PC-3 (cell line): Measurements from ENCODE around the gene GOLGA7B. TPM values are rescaled to one million over a fixed set of nuclear protein-coding genes. Genes with fewer than 3 reads are reported as not detected.

Source experiments
- ATAC-seq: fragments of 200-7000 bp; cut with Tn5 transposase; 2 replicates; pipeline ENCODE4 v1.9.1; 2020; ENCODE audit warnings: mild to moderate bottlenecking, moderate library complexity
- BruUV-seq: library from RNA; stranded (reverse); fragments of 400-500 nt; replicated peaks from 2 replicates; lab custom pipeline; 2021; lab: Mats Ljungman, UMichigan
- CTCF ChIA-PET: fragments of 300-600 bp; sonication (Branson Sonifier 250); formaldehyde crosslinking; loops from one replicate; lab custom pipeline; 2022; ENCODE audit warnings: antibody characterized with exemption; lab: Charles Lee
- POLR2A ChIA-PET: fragments of 300-600 bp; sonication (Branson Sonifier 250); formaldehyde crosslinking; loops from one replicate; lab custom pipeline; 2022; ENCODE audit warnings: antibody characterized with exemption; ENCODE audit not compliant: unreplicated experiment; lab: Charles Lee
- DNase-seq: peaks from one replicate; pipeline ENCODE4 v3.0.0-alpha.2; 2015
- H2AFZ ChIP-seq: fragments of 300-600 bp; sonication (generic); 2 replicates; pipeline ENCODE4 v1.6.0; 2016; ENCODE audit warnings: antibody characterized with exemption, low read length
- H3F3A ChIP-seq: fragments of 300-600 bp; sonication (generic); one replicate; pipeline ENCODE4 v1.6.0; 2017; ENCODE audit warnings: antibody characterized with exemption, low read length, control low read depth, mild to moderate bottlenecking; ENCODE audit not compliant: unreplicated experiment
- H3K27ac ChIP-seq: fragments of 300-600 bp; sonication (generic); 2 replicates; pipeline ENCODE4 v1.5.1; 2016; ENCODE audit warnings: mild to moderate bottlenecking, low read length
- H3K27me3 ChIP-seq: fragments of 300-600 bp; sonication (generic); 2 replicates; pipeline ENCODE4 v1.6.1; 2016; ENCODE audit warnings: low read length, mixed read lengths
- H3K36me3 ChIP-seq: fragments of 300-600 bp; sonication (generic); 2 replicates; pipeline ENCODE4 v1.6.1; 2016; ENCODE audit warnings: low read depth, mixed run types, low read length, mixed read lengths
- H3K4me1 ChIP-seq: fragments of 300-600 bp; sonication (generic); 2 replicates; pipeline ENCODE4 v1.5.1; 2016; ENCODE audit warnings: low read length; ENCODE audit not compliant: insufficient read depth
- H3K4me2 ChIP-seq: fragments of 300-600 bp; sonication (generic); 2 replicates; pipeline ENCODE4 v1.6.0; 2016; ENCODE audit warnings: low read length
- H3K4me3 ChIP-seq: fragments of 300-600 bp; sonication (generic); 2 replicates; pipeline ENCODE4 v1.5.1; 2016; ENCODE audit warnings: mild to moderate bottlenecking, low read length, mixed read lengths
- H3K79me2 ChIP-seq: fragments of 300-600 bp; sonication (generic); 2 replicates; pipeline ENCODE4 v1.6.1; 2017; ENCODE audit warnings: low read length, mixed read lengths
- H3K9ac ChIP-seq: fragments of 300-600 bp; sonication (generic); 2 replicates; pipeline ENCODE4 v1.6.0; 2016; ENCODE audit warnings: mild to moderate bottlenecking, low read length
- H3K9me2 ChIP-seq: fragments of 300-600 bp; sonication (generic); replicated peaks from 2 replicates; pipeline ENCODE4 v1.6.1; 2016; ENCODE audit warnings: mixed run types, low read length, mixed read lengths
- H3K9me3 ChIP-seq: fragments of 300-600 bp; sonication (generic); 2 replicates; pipeline ENCODE4 v1.6.1; 2016; ENCODE audit warnings: low read length, mixed read lengths
- H4K20me1 ChIP-seq: fragments of 300-600 bp; sonication (generic); 2 replicates; pipeline ENCODE4 v1.6.1; 2016; ENCODE audit warnings: low read length, mixed read lengths
- EZH2 ChIP-seq: fragments of 300-600 bp; sonication (generic); IDR thresholded peaks from one replicate; pipeline ENCODE4 v1.6.1; 2017; ENCODE audit warnings: antibody characterized with exemption, mild to moderate bottlenecking, low read length; ENCODE audit not compliant: unreplicated experiment
- EZH2phosphoT487 ChIP-seq: fragments of 300-600 bp; sonication (generic); IDR thresholded peaks from 2 replicates; pipeline ENCODE4 v1.6.1; 2018; ENCODE audit warnings: mild to moderate bottlenecking, antibody characterized with exemption, low read length, borderline replicate concordance
- intact Hi-C: fragments of 100-400 bp; cut with micrococcal nuclease; formaldehyde crosslinking; loops from 2 replicates; pipeline ENCODE4 v1.9.0; 2023
- total RNA-seq: library from RNA; depleted of rRNA; stranded (reverse); fragments of >200 nt; gene quantifications from 2 replicates; pipeline ENCODE4 v1.2.3, GENCODE V29; 2014
- TF ChIP-seq, protein P1 (sequence below): fragments of 300-600 bp; sonication (generic); conservative IDR thresholded peaks from 2 replicates; pipeline ENCODE4 v1.5.1; 2017; ENCODE audit warnings: antibody characterized with exemption, low read depth, mild to moderate bottlenecking, low read length

The GOLGA7B gene
- total RNA-seq, 1 experiment from 2014 or later, result 0.26 TPM

GRCh38 chr10:97874332-97874731, 24.7 kb downstream of the GOLGA7B start:
- BruUV-seq, result no TSS peak
- no peak for TF ChIP-seq EZH2
- TF ChIP-seq, protein P1, sequence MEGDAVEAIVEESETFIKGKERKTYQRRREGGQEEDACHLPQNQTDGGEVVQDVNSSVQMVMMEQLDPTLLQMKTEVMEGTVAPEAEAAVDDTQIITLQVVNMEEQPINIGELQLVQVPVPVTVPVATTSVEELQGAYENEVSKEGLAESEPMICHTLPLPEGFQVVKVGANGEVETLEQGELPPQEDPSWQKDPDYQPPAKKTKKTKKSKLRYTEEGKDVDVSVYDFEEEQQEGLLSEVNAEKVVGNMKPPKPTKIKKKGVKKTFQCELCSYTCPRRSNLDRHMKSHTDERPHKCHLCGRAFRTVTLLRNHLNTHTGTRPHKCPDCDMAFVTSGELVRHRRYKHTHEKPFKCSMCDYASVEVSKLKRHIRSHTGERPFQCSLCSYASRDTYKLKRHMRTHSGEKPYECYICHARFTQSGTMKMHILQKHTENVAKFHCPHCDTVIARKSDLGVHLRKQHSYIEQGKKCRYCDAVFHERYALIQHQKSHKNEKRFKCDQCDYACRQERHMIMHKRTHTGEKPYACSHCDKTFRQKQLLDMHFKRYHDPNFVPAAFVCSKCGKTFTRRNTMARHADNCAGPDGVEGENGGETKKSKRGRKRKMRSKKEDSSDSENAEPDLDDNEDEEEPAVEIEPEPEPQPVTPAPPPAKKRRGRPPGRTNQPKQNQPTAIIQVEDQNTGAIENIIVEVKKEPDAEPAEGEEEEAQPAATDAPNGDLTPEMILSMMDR, result no peak
- no peak for TF ChIP-seq EZH2phosphoT487
- Histone ChIP-seq H3K4me3 (no peak overlapping the region), H3K27ac (no peak overlapping the region), H3K9me2 (no peaks in the 10 kb centered on the region), H2AFZ (no peak overlapping the region), H3K9ac (no peak overlapping the region), H3K27me3 (no peaks in the 10 kb centered on the region), H3K36me3 (no peaks in the 10 kb centered on the region), H3K9me3 (no peaks in the 10 kb centered on the region), H3K4me2 (no peak overlapping the region), H3K4me1 (peaks cover 5% of the 10 kb centered on the region), H3K79me2 (no peaks in the 10 kb centered on the region), H3F3A (no peaks in the 10 kb centered on the region), H4K20me1 (no peaks in the 10 kb centered on the region)
- ChIA-PET CTCF (no interaction called here), POLR2A (no interaction called here)
- ATAC-seq, result no peak
- intact Hi-C loops, result no loop called here
- DNase-seq, result no peak

DNA sequence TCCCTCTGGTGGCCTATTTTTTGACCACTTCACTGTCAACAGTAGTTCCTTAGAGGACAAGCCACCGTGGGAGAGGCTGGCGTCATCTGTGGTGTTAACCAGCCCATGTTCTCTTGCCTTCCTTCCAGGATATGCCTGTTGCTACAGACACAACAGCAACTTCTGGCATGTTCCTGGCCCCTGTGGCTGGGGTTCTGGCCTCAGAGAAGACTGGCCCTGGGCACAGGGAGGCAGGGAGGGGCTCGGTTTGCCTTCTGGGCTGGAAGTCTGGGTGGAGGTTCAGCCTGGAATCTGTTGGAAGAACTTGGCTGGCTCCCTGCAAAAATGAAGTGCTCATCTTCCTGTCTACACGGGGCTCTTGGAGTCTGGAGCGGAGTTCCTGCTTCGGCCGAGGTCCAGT, 25.7 kb downstream of the GOLGA7B start:
- DNase-seq (no peak), ATAC-seq (no peak)
- H3K27ac ChIP-seq, result no peak overlapping the region
- H3K79me2 ChIP-seq, result no peaks in the 10 kb centered on the region
- no TSS peak for BruUV-seq
- H3K4me2 ChIP-seq, result no peak overlapping the region
- no peaks in the 10 kb centered on the region for H3K9me2 ChIP-seq
- ChIA-PET POLR2A (no interaction called here), CTCF (interaction anchor here (0.6 kb wide), 1 partner anchor 166 kb away, joined by 3 read pairs; no protein-coding TSS in a partner anchor)
- no peaks in the 10 kb centered on the region for H3F3A ChIP-seq
- H3K27me3 ChIP-seq, result no peaks in the 10 kb centered on the region
- TF ChIP-seq EZH2phosphoT487 (no peak), EZH2 (no peak)
- TF ChIP-seq, protein P1, result no peak
- H3K36me3 ChIP-seq, result no peaks in the 10 kb centered on the region
- no peaks in the 10 kb centered on the region for H4K20me1 ChIP-seq
- no peak overlapping the region for H3K9ac ChIP-seq
- intact Hi-C loops, result no loop called here
- H2AFZ ChIP-seq, result no peak overlapping the region
- no peaks in the 10 kb centered on the region for H3K9me3 ChIP-seq
- H3K4me3 ChIP-seq, result no peak overlapping the region
- peaks cover under 1% of the 10 kb centered on the region; the same call in 1 of the 2 replicates for H3K4me1 ChIP-seq

GRCh38 chr10:97876402-97876801, 26.8 kb downstream of the GOLGA7B start:
- Histone ChIP-seq H3K9ac (no peak overlapping the region), H4K20me1 (no peaks in the 10 kb centered on the region), H2AFZ (no peak overlapping the region), H3K27ac (no peak overlapping the region), H3K9me3 (no peaks in the 10 kb centered on the region), H3K36me3 (no peaks in the 10 kb centered on the region), H3F3A (no peaks in the 10 kb centered on the region), H3K4me2 (no peak overlapping the region), H3K4me3 (no peak overlapping the region), H3K27me3 (no peaks in the 10 kb centered on the region), H3K79me2 (no peaks in the 10 kb centered on the region), H3K9me2 (no peaks in the 10 kb centered on the region), H3K4me1 (peaks cover 11% of the 10 kb centered on the region)
- POLR2A ChIA-PET, result interaction anchor here (0.6 kb wide), 1 partner anchor 1745 kb away, joined by 3 read pairs; no protein-coding TSS in a partner anchor
- no peak for ATAC-seq
- CTCF ChIA-PET, result no interaction called here
- BruUV-seq, result no TSS peak
- intact Hi-C loops, result no loop called here
- TF ChIP-seq EZH2 (no peak), EZH2phosphoT487 (no peak)
- TF ChIP-seq, protein P1, result no peak
- no peak for DNase-seq
